Measurements from ENCODE around the gene HPCAL1.
"Not testable (repeated sequence)": the region's sequence is repeated elsewhere in the genome, so short reads cannot be mapped to it uniquely, and the experiment has no call there.

The HPCAL1 gene

DNA sequence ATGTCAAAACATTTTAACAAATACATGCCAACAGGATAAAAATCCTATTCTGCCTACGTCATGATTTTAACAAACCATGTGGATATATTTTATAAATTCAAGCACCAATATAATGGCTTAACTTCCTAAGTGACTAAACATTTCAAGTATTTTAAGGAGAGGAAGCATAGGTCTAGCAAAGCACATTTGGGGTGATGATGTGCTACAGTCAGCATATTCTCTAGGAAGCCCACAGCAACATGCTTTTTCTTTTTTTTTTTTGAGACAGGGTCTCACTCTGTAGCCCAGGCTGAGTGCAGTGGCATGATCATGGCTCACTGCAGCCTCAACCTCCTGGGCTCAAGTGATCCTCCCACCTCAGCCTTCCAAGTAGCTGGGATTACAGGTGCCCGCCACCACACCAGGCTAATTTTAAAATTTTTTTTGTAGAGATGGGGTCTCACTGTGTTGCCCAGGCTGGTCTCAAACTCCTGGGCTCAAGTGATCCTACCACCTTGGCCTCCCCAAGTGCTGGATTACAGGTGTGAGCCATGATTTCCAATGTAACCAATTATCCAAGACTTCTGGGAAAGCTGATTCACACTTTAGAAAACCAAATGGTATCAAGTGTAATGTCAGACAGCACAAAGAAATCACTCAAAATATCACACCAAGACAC, 139.9 kb downstream of the HPCAL1 start:
- DNase-seq (ENCODE audit: low read depth in 2 of 2), result not testable (repeated sequence)

DNA sequence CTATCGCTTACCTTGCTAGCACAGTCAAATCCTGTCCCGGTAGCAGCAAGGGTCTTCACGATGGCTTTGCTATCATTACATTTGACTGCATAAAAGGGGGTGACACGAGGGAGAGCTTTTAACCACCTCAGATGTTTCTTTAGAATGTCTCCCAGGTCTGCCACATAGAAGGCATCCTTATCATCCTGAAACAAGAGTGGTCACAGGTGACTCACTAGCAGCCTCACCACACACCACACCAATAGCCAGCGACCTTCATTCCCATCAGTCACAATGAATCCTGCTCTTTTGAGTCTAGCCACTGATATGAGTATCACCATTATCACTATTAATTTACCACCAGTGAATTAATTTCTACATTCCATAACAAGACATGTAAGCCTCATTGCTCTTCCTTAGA, 141.8 kb downstream of the HPCAL1 start:
- DNase-seq (ENCODE audit: low read depth in 2 of 2), result no peak

DNA sequence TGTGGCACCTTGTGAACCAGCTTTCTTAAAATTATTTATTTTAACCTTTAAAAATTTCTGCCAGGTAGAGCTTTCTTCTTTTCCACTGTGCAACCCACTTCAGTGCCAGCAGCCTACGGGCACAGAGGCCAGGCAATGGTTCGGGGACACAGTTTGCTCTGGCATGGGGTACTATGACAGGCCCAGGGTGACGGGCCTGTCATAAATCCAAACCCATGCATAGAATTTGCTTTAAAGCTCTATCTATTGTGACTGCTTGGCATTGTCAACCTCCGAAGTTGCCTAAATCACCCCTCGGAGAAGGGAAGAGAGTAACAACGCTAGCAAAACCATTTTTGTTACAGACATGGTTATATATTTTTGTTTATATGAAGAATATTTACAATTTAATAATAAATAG, 143.9 kb downstream of the HPCAL1 start:
- DNase-seq (ENCODE audit: low read depth in 2 of 2), result no peak

DNA sequence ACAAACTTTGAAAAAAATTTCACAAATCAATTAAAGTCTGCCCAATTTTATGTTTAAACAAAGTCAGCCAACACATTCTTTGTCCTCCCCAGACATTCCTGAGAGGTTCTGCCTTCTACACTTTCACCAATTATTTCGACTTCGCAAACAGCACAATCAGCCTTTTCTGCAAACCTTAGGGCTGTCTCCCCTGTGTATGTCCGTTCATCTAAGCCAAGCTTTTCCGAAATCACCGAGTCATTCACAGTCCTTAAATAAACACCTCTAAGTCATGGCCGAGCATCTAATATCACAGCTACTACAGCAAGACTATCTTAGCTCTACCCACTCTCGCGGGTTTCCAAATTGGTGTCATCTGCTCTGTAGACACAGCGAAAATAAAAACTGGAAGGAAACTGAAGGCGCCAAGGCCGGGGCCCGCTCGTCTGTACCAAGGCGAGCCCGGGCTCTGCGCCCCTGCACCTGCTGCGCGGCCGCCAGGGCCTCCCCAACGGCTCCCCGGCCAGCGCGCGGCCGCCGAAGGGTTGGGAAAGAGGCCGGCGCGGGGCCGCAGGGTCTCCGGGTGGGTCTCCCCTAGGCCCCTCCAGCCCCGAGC, 144.7 kb downstream of the HPCAL1 start:
- DNase-seq (ENCODE audit: low read depth in 2 of 2), result peak in 1 of 2 donors; percentile 24

DNA sequence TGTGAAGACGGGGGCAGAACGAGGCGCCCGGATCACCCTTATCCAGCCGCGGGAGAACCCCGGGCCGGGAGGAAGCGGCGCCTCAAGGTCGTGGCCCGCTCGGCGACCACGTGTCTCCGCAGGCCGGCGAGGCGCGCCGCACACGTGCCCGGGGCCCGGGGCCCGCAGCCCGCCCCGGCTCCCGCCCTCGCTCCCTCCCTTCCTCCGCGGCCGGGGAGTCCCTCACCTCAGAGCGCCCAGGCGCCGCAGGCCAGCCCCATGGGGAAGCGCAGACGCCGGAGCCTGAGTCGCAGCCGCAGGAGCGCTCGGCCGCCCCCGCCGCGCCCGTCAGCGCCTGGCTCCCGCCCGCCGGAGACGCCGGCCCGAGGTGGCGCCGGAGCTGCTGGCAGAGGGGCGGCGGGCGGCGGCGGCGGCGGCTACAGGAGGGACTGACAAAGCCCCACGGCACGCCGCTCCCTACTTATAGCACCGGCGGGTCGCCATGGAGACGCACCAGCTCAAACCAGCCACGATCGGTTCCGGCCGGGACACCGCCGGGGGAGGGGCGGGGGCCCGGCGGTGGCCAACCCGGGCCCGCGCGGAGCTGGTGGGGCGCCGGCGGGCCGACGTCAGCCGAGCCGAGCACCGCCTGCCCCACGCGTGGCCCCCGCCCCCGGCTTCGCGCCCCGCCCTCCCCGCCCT, 145.3 kb downstream of the HPCAL1 start, which contains the start of gene ODC1:
Gene ODC1, minus strand, starts transcription at position 433 of the 681 bp plus-strand sequence. CDS start 3,295 bp downstream, outside the sequence.
- DNase-seq (ENCODE audit: low read depth in 2 of 2), result peak; percentile 97 to 98

DNA sequence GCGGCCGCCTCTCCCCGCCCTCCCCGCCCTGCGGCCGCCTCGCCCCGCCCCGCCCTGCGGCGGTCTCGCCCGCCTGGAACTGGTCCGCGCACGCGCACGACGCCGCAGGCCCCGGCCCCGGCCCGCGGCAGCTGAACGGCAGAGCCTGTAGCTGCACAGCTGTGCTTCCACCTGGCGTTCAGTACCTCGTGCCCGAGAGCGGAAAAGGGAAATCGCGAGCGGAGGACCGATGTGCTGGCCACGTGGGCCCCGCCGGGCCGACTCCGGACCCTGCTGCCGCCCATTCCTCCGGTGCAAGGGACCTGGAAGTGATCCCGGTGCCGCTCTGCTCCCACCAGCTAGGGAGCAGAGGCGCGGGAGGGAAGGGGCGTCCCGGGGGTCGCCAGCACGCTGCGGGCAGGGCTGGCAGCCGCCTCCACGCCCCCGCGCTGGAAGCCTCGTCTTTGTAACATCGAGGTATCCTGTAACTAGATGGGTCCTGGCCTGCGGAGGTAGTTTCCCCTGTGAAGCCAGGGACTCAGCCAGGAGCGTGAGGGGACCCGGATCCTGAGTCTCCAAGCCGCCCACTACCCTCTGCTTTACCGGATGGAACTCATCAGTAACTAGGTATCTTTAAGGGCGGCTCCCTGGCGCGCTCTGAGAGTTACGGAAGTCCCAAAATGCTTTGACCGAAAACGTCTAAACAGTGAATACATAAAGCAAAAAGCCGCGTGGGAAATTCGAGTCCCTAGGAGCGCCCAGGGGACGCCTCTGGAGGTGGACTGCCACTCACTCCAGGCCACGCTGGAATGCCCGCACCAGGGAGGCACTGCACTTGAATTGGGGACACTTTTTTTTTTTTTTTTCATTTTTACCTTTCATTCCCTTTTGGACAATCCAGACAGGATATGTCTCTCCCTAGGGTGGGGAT, 146.1 kb downstream of the HPCAL1 start:
- peak; percentile 85 to 91 for DNase-seq (ENCODE audit: low read depth in 2 of 2)

DNA sequence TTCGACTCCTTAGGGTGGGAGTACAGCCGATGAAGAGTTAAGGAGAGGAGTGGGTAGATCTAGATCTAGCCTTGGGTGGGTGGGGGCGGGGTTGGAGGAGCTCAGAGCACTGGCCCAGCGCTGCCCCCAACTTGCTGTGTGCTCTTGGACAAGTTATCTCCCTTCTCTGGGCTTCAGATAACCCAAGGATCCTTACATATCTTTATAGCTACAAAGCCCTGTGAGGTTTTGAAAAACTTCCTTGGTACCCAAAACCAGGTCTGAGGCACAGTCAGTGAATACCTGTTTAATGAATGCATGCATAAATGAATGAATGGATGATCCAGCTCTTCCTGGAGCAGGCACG, 146.8 kb downstream of the HPCAL1 start:
- DNase-seq (ENCODE audit: low read depth in 2 of 2), result no peak

DNA sequence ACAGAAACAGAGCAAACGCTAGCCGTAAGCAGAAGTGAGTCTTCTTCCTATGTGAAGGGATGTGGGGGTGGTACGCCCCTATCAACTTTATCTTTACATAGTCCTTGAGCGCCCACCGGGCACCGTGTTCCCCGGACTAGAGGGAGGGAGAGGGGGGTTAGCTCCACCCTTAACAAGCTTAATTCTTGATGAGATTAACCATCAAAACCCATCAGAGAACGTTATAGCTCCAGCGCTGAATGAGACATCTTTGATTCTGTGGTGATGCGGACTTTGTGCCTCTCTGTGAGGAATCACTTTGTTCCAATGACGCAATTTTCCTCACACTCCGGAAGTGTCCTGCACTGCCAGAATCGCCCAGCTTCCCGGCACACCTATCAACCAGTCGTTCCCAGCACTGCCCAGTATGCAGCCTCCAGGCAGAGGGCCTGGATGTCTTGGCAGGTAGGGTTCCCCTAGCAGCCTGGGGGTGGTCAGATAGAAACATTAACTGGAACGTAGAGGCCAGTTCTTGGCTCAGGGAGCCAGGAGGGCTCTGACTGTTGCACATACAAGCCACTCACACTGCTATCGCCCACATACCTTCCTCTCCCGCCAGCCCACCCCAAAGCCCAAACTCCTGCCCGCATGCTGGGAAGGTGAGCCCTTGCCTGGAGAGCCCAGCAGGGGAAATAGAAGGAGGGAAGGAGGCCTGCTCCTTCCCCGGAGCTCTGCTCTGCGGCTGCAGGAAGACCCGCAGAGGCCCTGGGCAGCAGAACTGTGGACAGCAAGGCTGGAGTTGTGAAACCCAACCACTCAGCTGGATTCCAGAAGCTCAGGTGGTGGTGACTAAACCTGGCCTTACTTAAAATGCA, 147.4 kb downstream of the HPCAL1 start:
- no peak for DNase-seq (ENCODE audit: low read depth in 2 of 2)

DNA sequence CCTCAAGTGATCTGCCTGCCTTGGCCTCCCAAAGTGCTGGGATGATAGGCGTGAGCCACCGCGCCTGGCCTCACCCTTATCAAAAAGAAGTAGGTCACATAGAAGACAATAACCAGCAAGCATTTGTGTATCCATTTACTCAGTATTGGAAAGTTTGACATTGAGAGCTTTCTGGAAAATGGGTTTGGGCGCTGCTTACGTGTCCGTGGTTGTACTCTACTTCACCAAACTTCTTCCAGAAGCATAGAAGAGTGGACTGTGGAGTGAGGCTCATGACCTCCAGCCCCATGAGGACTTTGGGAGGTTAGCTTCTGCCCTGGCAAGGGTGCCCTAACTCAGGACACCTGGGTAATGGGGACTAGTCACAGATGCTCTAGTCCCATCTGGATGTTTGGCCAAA, 149.1 kb downstream of the HPCAL1 start:
- DNase-seq (ENCODE audit: low read depth in 2 of 2), result no peak

DNA sequence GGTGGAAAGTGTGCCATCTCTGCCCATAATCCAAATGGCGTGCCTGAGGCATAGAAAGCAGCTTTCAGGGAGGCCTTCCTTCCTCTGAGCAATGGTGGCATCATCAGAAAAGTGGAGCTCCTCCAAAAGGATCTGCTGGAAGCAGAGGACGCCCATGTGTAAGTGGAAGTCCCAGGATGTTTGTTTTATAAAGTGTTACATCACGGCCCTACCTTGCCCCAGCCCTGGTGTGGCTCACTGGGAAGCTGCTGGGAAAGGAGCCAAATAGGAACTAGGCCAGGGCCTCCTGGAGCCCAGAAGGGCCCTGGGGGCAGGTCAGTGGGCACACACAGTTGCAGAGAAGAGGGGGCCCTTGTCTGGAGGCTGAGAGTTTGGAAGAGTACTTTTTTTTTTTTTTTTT, 149.6 kb downstream of the HPCAL1 start:
- DNase-seq (ENCODE audit: low read depth in 2 of 2), result no peak

DNA sequence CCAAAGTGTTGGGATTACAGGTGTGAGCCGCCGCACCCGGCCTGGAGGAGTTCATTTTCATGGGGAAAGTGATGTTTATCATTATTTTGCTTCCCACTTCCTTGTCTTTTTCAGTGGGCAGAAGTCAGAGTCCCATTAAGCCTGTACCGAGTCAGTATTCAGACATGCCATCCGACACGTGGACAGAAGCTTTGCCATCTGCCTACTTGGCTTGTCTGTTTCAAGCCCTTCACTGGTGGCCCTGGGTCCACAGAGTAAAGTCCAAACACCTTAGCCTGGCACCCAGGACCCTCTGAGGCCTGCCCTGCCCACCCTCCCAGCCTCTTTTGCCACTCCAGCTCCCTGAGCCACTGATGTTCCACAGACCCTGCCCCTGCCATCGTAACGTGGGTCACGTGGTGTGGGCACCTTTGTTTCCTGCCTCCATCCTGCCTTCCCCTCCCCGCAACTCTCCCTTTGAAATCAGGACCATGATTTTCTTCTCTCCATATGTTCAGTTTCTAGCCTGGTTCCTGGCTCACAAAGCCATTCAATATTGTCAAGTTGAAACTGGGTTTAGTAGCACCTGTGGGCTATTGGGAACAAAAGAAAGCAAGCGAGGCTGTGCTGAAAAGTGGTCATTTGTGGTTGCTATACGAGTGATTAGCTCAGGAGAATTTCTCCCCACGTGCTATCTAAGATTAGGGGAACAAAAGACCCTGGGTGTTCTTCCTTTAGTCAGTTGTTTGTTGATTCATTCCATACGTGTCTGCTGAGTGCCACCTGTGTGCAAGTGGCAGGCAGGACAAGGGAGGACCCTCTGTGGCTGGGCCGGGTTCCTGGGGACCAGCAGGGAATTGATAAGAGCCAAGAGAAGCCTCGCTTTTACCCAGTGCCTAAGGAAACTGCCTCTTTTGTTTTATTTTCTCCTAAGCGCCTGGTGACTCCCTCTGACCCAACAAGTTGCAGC, 150.5 kb downstream of the HPCAL1 start:
- DNase-seq (ENCODE audit: low read depth in 2 of 2), result no peak

DNA sequence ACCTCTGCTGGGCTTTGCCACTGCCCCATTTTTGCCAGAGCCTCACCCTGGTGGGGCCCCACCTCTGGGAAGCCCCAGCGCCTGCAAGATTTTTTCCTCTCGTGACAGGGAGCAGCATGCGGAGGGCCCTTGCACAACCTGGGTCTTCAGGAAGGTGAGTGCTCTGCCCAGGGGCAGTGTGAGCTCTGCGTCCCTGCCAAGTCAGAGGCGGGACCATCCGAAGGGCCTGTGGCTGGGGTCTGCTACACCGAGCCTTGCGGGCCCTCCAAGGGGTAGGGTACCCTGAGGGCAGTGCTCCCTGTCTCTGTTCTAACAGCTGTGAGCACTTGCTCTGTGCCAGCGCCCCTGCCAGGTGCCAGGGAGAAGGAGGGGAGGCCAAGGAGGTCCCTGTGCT, 151.2 kb downstream of the HPCAL1 start:
- DNase-seq (ENCODE audit: low read depth in 2 of 2), result no peak

DNA sequence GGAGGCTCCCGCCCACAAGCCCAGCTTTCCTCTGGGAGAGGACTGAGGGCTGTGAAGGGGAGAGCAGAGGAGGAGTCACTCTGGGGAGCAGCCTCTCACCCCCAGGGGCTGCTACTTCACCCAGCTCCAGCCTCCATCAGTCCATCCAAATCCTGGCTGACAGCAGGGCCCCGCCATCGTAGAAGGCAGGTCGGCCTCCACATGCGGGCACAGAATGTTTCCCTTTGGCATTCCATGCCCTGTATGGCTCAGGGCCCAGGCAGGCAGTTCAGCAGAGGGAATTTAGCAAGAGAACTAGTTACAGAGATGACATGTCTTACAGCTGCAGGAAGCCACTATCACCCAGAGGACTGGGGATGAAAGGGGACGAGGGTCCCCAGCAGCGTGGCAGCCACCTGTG, 151.8 kb downstream of the HPCAL1 start:
- DNase-seq (ENCODE audit: low read depth in 2 of 2), result no peak

DNA sequence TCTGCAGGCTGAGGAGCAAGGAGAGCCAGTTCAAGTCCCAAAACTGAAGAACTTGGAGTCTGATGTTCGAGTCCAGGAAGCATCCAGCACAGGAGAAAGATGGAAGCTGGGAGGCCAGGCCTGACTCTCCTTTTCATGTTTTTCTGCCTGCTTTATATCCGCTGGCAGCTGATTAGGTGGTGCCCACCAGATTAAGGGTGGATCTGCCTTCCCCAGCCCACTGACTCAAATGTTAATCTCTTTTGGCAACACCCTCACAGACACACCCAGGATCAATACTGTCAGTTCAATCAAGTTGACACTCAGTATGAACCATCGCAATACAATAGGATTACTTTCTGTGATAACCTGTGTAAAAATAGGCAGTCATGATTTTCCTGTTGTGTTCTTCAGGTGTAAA, 154.5 kb downstream of the HPCAL1 start:
- not testable (repeated sequence) for DNase-seq (ENCODE audit: low read depth in 2 of 2)

DNA sequence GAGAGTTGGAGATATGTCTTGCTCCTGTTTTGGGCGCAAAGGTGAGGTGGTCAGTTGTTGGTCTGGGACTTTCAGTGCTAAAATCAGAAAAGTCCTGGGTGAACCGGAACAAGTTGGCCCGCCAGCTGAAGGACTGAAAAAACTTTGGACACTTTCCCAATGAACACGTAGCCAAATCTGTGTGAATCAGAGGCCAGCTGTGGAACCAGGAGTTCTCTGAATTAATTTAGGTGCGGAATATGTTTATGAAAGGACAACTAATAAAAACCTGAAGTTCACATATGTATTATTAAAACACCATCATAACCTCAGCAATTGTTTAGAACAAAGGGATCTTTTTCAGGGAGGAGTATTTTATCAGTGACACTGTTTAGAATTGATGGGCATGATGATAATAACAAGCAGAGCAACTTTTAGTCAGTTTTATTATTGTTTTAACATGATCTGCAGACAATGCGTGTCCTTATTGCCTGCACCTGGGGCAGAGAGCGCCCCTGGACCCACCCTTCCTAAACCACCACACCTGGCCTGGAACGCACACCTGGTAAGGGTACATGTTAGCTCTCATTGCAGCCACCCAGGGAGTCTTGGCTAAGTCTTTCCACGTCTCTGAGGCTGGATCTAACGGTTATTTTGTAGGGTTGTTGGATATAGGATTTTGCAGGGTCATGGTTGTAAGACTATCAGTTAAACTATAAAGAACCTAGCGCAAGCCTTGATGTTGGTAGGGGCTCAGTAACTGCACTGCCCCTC, 155.3 kb downstream of the HPCAL1 start:
- no peak for DNase-seq (ENCODE audit: low read depth in 2 of 2)

DNA sequence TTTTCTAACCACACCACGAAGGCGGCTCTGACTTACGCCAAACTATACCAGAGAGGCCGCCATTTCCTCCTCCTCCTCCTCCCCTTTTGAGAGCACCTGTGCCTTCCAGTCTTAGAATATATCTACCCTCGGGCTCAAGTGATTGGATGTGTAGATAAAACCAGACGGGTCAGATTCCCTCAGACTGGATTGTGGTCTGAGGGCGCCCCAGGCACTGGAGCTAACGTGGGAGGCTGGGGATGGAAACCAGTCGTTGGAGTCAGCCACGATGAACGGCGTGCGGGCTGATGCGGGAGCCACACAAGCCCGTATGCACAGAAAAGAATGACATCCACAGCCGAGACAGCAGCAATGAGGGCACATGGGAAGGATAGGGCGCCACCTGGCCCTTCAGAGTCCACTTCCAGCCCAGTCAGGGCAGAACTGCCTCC, 157.7 kb downstream of the HPCAL1 start:
- no peak for DNase-seq (ENCODE audit: low read depth in 2 of 2)

DNA sequence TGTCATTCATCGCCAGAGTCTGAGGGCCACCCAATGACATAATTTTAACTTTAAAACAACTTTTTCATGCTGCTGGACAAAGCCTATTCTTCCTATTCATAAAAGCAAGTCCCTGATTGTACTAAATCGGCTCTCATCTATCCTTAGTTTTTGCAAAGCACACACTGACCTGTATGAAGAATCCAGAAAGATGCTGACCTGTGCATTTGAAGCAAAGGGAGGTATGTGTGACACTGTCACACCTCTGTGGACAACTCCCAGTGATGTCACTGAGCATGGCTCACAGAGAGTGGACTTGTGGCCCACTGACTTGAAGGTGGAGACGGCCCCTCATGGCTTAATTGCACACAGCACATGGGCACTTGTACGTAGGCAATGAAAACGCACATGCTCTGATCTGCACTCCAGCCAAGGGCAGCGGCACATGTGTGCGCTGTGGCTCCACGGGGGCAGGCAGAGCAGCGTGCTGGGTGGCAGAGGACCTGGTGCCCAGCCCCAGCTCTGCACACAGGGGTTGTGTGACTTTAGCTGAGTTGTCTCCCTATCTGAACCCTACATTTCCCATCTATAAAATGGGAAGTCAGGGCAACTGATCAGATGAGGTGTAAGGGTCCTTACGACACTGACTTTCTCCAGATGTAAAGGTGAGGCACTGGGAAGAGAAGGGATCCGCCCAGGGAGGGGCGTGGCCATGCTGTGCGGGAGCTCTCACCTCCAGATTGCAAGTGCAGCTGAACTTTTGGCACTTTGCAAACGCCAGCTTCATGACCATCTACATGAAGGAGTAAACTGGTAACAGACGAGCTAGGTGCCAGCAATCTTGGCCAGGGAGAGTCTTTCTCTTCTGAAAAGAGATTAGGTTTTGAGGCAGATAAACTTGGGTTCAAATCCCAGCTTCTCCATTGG, 159.7 kb downstream of the HPCAL1 start:
- DNase-seq (ENCODE audit: low read depth in 2 of 2), result no peak

DNA sequence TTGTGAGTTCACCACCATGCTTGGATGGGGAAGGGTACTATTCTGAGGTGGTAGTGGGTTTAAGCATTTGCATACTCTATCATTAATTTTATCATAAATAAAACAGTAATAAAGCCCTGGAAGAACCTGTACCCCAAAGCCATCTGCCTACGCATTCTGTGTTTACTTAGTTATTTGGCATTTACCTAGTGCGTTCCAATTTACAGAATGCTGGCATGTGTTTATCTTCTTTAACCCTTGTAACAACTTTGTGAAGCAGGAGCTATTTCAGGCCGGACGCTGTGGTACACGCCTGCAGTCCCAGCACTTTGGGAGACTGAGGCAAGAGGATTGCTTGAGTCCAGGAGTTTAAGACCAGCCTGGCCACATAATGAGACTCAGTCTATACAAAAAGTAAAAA, 163.2 kb downstream of the HPCAL1 start:
- no peak for DNase-seq (ENCODE audit: low read depth in 2 of 2)

Data from stimulated activated CD4-positive, alpha-beta T cell treated with anti-CD3 and anti-CD28 coated beads, Interleukin-1b, Interleukin-23, amount 100 ng/mL, for 1 hour (primary cell).